ENCODE results near the gene OPCML.

The OPCML gene

GRCh38 chr11:132886335-132886734 is 646.0 kb downstream of the OPCML start:
- DNase-seq (ENCODE audit: low read depth), result no peak

GRCh38 chr11:132883241-132883640 is 649.1 kb downstream of the OPCML start:
- DNase-seq (ENCODE audit: low read depth), result no peak

GRCh38 chr11:132881622-132882021 is 650.7 kb downstream of the OPCML start:
- no peak for DNase-seq (ENCODE audit: low read depth)

GRCh38 chr11:132878111-132878510 is 654.2 kb downstream of the OPCML start:
- no peak for DNase-seq (ENCODE audit: low read depth)

GRCh38 chr11:132876705-132877104 is 655.6 kb downstream of the OPCML start:
- no peak for DNase-seq (ENCODE audit: low read depth)

- DNase-seq (ENCODE audit: low read depth), result no peak
These were observed 656.1 kb downstream of the OPCML start for GRCh38 chr11:132876239-132876638.

- no peak for DNase-seq (ENCODE audit: low read depth)
These were observed 657.7 kb downstream of the OPCML start for GRCh38 chr11:132874638-132875037.

GRCh38 chr11:132873841-132874240 is 658.5 kb downstream of the OPCML start:
- no peak for DNase-seq (ENCODE audit: low read depth)

- no peak for DNase-seq (ENCODE audit: low read depth)
These were observed 660.1 kb downstream of the OPCML start for GRCh38 chr11:132872211-132872610.

GRCh38 chr11:132866783-132867545 is 665.3 kb downstream of the OPCML start:
- DNase-seq (ENCODE audit: low read depth), result no peak

- no peak for DNase-seq (ENCODE audit: low read depth)
These were observed 666.7 kb downstream of the OPCML start for GRCh38 chr11:132865623-132866022.

- no peak for DNase-seq (ENCODE audit: low read depth)
These were observed 667.3 kb downstream of the OPCML start for GRCh38 chr11:132864811-132865576.

- no peak for DNase-seq (ENCODE audit: low read depth)
These were observed 669.4 kb downstream of the OPCML start for GRCh38 chr11:132862933-132863332.

GRCh38 chr11:132862137-132862536 is 670.2 kb downstream of the OPCML start:
- no peak for DNase-seq (ENCODE audit: low read depth)

- DNase-seq (ENCODE audit: low read depth), result no peak
These were observed 673.0 kb downstream of the OPCML start for GRCh38 chr11:132859306-132859705.

GRCh38 chr11:132858223-132858622 is 674.1 kb downstream of the OPCML start:
- no peak for DNase-seq (ENCODE audit: low read depth)

GRCh38 chr11:132856032-132856431 is 676.3 kb downstream of the OPCML start:
- no peak for DNase-seq (ENCODE audit: low read depth)

- no peak for DNase-seq (ENCODE audit: low read depth)
These were observed 676.8 kb downstream of the OPCML start for GRCh38 chr11:132855516-132855915.

GRCh38 chr11:132853886-132854285 is 678.4 kb downstream of the OPCML start:
- no peak for DNase-seq (ENCODE audit: low read depth)

GRCh38 chr11:132852361-132852760 is 679.9 kb downstream of the OPCML start:
- no peak for DNase-seq (ENCODE audit: low read depth)

GRCh38 chr11:132851247-132851646 is 681.1 kb downstream of the OPCML start:
- no peak for DNase-seq (ENCODE audit: low read depth)

GRCh38 chr11:132850266-132850665 is 682.0 kb downstream of the OPCML start:
- no peak for DNase-seq (ENCODE audit: low read depth)

GRCh38 chr11:132848336-132848735 is 684.0 kb downstream of the OPCML start:
- no peak for DNase-seq (ENCODE audit: low read depth)
